ENCODE results near the gene NEK6.
A peak's percentile ranks its signal among the peaks of the same experiment; 100 is the strongest.

NEK6 gene

DNA sequence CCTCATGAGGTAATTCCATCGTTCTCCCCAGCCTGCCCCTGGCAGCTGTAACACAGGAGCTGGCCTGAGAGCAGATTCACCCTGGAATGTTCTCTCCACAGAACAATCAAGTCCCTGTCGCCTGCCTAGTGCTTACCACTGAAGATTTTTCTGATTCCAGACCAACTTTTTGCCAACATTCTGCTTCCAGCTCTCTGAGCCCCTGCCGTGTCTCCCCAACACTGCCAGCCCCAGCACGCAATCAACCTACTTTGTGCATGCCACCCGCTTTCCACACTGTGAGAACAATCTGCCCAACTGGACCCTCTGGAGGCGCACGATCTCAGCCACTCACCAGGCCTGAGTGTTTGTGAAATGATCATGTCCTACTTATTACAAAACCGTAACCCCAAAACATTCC, 94.9 kb downstream of the NEK6 start:
- H3K27ac ChIP-seq (replicated peaks) = peak overlapping the region; percentile 34
- H3K4me3 ChIP-seq (replicated peaks; ENCODE audit: insufficient read depth, low read length) = no peak overlapping the region
- no peaks in the 10 kb centered on the region for H3K27me3 ChIP-seq (ENCODE audit: insufficient read depth, poor library complexity, severe bottlenecking)
- TF ChIP-seq POLR2AphosphoS5 (IDR thresholded peaks at IDR 0.05; ENCODE audit: low read depth) = no peak; the same call in 1 of the 2 replicates
- TF ChIP-seq GABPA (IDR thresholded peaks at IDR 0.05; ENCODE audit: low read depth) = no peak
- no peak for TF ChIP-seq REST (IDR thresholded peaks at IDR 0.05; ENCODE audit: insufficient replicate concordance, low read depth)
- no peak for TF ChIP-seq SPI1 (IDR thresholded peaks at IDR 0.05; ENCODE audit: borderline replicate concordance, low read depth)
- TF ChIP-seq, protein P1, sequence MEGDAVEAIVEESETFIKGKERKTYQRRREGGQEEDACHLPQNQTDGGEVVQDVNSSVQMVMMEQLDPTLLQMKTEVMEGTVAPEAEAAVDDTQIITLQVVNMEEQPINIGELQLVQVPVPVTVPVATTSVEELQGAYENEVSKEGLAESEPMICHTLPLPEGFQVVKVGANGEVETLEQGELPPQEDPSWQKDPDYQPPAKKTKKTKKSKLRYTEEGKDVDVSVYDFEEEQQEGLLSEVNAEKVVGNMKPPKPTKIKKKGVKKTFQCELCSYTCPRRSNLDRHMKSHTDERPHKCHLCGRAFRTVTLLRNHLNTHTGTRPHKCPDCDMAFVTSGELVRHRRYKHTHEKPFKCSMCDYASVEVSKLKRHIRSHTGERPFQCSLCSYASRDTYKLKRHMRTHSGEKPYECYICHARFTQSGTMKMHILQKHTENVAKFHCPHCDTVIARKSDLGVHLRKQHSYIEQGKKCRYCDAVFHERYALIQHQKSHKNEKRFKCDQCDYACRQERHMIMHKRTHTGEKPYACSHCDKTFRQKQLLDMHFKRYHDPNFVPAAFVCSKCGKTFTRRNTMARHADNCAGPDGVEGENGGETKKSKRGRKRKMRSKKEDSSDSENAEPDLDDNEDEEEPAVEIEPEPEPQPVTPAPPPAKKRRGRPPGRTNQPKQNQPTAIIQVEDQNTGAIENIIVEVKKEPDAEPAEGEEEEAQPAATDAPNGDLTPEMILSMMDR (IDR thresholded peaks at IDR 0.05; ENCODE audit: insufficient read depth, low read length) = no peak
- no peak for DNase-seq (ENCODE audit: low read depth in 1 of 2, low spot score in 1 of 2)

- DNase-seq (ENCODE audit: low read depth in 1 of 2, low spot score in 1 of 2) = no peak
- H3K27ac ChIP-seq (replicated peaks) = peak overlapping the region; percentile 34
- TF ChIP-seq POLR2AphosphoS5 (IDR thresholded peaks at IDR 0.05; ENCODE audit: low read depth) (no peak; the same call in 1 of the 2 replicates), REST (IDR thresholded peaks at IDR 0.05; ENCODE audit: insufficient replicate concordance, low read depth) (no peak), GABPA (IDR thresholded peaks at IDR 0.05; ENCODE audit: low read depth) (no peak), SPI1 (IDR thresholded peaks at IDR 0.05; ENCODE audit: borderline replicate concordance, low read depth) (no peak)
- TF ChIP-seq, protein P1 (IDR thresholded peaks at IDR 0.05; ENCODE audit: insufficient read depth, low read length) = no peak
- no peak overlapping the region for H3K4me3 ChIP-seq (replicated peaks; ENCODE audit: insufficient read depth, low read length)
- H3K27me3 ChIP-seq (ENCODE audit: insufficient read depth, poor library complexity, severe bottlenecking) = no peaks in the 10 kb centered on the region
Measured at GRCh38 chr9:124353166-124353768, 95.5 kb downstream of the NEK6 start.

- Histone ChIP-seq H3K4me3 (replicated peaks; ENCODE audit: insufficient read depth, low read length) (no peak overlapping the region), H3K27ac (replicated peaks) (peak overlapping the region; percentile 34), H3K27me3 (ENCODE audit: insufficient read depth, poor library complexity, severe bottlenecking) (no peaks in the 10 kb centered on the region)
- TF ChIP-seq SPI1 (IDR thresholded peaks at IDR 0.05; ENCODE audit: borderline replicate concordance, low read depth) = no peak
- TF ChIP-seq GABPA (IDR thresholded peaks at IDR 0.05; ENCODE audit: low read depth) = no peak
- TF ChIP-seq, protein P1 (IDR thresholded peaks at IDR 0.05; ENCODE audit: insufficient read depth, low read length) = no peak
- TF ChIP-seq POLR2AphosphoS5 (IDR thresholded peaks at IDR 0.05; ENCODE audit: low read depth) = no peak
- no peak for TF ChIP-seq REST (IDR thresholded peaks at IDR 0.05; ENCODE audit: insufficient replicate concordance, low read depth)
- DNase-seq (ENCODE audit: low read depth in 1 of 2, low spot score in 1 of 2) = no peak
Measured at GRCh38 chr9:124353811-124354274, 96.1 kb downstream of the NEK6 start.
